ENCODE measurements around the gene PPM1E. TPM values are rescaled to one million over a fixed set of nuclear protein-coding genes. Genes with fewer than 3 reads are reported as not detected.
"Not testable (repeated sequence)": the region's sequence is repeated elsewhere in the genome, so short reads cannot be mapped to it uniquely, and the experiment has no call there.

PPM1E gene
- total RNA-seq, 2 donors from 2014 or later = 0.26 to 0.66 TPM

DNA sequence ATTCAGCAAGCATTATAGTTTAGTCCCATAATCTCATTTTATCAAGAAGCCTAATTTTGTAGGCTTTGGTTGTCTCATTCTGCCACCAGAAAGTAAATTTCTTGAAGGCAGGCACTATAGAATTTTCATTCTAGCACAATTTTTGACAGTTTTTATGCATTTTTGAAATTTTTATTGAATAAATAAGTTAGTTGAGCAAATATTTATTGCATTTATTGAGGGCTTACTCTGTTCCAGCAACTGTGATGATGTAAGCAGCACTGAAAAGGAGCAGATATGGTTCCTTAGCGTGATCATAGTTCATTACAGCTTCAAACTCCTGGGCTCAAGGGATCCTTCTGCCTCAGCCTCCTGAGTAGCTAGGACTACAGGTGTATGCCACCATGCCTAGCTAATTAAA is 34.2 kb downstream of the PPM1E start:
- ATAC-seq (no peak), DNase-seq (no peak)
- intact Hi-C loops (cut with DNase I) = no loop called here
- no peaks in the 10 kb centered on the region for H3K9me3 ChIP-seq
- no peaks in the 10 kb centered on the region for H3K36me3 ChIP-seq (replicated peaks in 1 of 2; ENCODE audit: insufficient read depth in 1 of 2, low read depth in 2 of 2)
- H3K4me1 ChIP-seq = peaks cover 4% of the 10 kb centered on the region
- WGBS, 2 donors = 73 to 100% methylated on average over 1 of the region's 1 CpG
- no peak for TF ChIP-seq POLR2A (IDR thresholded peaks at IDR 0.05)
- TF ChIP-seq, protein P1, sequence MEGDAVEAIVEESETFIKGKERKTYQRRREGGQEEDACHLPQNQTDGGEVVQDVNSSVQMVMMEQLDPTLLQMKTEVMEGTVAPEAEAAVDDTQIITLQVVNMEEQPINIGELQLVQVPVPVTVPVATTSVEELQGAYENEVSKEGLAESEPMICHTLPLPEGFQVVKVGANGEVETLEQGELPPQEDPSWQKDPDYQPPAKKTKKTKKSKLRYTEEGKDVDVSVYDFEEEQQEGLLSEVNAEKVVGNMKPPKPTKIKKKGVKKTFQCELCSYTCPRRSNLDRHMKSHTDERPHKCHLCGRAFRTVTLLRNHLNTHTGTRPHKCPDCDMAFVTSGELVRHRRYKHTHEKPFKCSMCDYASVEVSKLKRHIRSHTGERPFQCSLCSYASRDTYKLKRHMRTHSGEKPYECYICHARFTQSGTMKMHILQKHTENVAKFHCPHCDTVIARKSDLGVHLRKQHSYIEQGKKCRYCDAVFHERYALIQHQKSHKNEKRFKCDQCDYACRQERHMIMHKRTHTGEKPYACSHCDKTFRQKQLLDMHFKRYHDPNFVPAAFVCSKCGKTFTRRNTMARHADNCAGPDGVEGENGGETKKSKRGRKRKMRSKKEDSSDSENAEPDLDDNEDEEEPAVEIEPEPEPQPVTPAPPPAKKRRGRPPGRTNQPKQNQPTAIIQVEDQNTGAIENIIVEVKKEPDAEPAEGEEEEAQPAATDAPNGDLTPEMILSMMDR (IDR thresholded peaks at IDR 0.05) = no peak
- no peak overlapping the region for H3K27ac ChIP-seq
- H3K27me3 ChIP-seq = no peaks in the 10 kb centered on the region
- no peak overlapping the region for H3K4me3 ChIP-seq

DNA sequence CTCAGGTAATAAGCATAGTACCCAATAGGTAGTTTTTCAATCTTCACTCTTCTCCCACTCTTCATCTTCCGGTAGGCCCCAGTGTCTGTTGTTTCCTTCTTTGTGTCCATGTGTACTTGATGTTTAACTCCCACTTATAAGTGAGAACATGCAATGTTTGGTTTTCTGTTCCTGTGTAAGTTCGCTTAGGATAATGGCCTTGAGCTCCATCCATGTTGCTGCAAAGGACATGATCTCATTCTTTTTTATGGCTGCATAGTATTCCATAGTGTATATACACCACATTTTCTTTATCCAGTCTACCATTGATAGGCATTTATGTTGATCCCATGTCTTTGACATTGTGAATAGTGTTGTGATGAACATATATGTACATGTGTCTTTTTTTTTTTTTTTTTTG is 38.9 kb downstream of the PPM1E start:
- intact Hi-C loops (cut with DNase I); ATAC-seq: not testable (repeated sequence)
- 83 to 92% methylated on average over 2 of the region's 2 CpGs for WGBS, 2 donors

DNA sequence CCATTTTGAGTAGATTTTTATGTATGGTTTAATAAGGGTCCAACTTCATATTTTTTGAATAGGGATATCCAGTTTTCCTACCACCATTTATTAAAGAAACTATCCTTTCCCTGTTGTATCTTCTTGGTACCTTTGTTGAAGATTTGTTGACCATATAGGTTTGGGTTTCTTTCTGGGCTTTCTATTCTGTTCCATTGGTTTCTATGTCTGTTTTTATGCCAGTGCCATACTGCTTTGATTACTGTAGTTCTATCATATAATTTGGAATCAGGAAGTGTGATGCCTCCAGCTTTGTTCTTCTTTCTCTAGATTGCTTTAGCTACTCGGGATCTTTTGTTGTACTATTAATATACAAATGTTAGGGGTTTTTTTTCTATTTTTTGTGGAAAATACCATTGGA is 46.5 kb downstream of the PPM1E start:
- intact Hi-C loops (cut with DNase I) = no loop called here
- no peaks in the 10 kb centered on the region for H3K4me1 ChIP-seq
- no peak overlapping the region for H3K27ac ChIP-seq
- DNase-seq (no peak), ATAC-seq (no peak)
- no peaks in the 10 kb centered on the region for H3K36me3 ChIP-seq (replicated peaks in 1 of 2; ENCODE audit: insufficient read depth in 1 of 2, low read depth in 2 of 2)
- H3K9me3 ChIP-seq = no peaks in the 10 kb centered on the region
- WGBS, 2 donors = 48 to 50% methylated on average over 1 of the region's 1 CpG
- TF ChIP-seq, protein P1 (IDR thresholded peaks at IDR 0.05) = no peak
- TF ChIP-seq POLR2A (IDR thresholded peaks at IDR 0.05) = no peak
- H3K4me3 ChIP-seq = no peak overlapping the region
- H3K27me3 ChIP-seq = no peaks in the 10 kb centered on the region

More for the DNA sequence above, 38.9 kb downstream of the PPM1E start:
- not testable (repeated sequence) for H3K36me3 ChIP-seq (replicated peaks in 1 of 2; ENCODE audit: insufficient read depth in 1 of 2, low read depth in 2 of 2); H3K4me3 ChIP-seq; H3K27ac ChIP-seq; DNase-seq; H3K4me1 ChIP-seq; H3K9me3 ChIP-seq; H3K27me3 ChIP-seq

DNA sequence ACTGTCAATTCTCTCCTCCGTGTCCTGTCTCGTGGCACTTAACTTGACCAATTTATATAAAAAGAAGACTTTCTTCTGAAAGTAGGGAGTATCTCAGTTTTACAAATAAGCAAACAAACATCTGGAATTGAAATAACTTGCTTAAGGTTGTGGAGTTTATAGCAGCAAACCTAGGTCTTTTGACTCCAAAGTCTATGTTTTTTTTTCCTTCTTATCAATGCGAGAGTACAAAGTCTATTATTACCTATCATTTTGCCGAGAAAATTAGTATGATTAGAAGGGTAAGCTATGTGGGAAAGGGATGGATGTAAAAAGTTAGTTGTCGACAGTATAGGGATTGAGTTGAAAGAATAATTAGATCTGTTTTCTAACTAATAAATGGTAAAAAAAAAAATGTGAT is 50.4 kb downstream of the PPM1E start:
- ATAC-seq = no peak
- intact Hi-C loops (cut with DNase I) = no loop called here
- 29 to 30% methylated on average over 5 of the region's 5 CpGs for WGBS, 2 donors

DNA sequence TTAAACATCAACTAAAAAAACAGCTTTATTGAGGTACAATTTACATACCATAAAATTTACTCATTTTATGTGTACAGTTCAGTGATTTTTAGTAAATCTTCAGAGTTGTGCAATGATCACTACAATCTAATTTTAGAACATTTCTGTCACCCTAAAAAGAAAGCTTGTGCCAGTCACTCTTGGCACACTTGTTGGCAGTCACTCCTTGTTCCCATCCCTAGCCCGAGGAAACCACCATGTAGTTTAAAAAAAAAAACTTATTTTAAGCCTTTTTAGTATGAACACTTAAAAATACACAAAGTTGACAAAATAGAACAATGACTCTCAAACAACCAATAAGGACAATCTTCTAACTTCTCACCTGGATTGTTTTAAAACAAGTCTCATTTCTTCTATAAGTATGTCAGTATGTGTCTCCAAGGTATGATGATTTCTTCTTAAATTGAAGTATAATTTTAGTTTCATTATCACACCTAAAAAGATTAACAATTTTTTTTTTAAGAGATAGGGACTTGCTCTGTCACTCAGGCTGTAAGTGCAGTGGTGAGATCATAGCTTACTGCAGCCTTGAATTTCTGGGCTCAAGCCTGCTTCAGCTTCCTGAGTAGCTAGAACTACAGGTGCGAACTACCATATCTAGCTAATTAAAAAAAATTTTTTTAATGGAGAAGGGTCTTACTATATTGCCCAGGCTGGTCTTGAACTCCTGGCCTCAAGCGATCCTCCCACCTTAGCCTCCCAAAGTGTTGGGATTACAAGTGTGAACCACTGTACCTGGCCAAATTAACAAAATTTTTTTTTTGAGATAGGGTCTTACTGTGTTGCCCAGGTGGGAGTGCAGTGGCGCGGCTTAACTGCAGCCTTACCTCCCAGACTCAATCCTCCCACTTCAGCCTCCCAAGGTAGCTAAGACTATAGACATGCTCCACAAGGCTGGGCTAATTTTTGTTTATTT is 53.2 kb downstream of the PPM1E start:
- WGBS, 2 donors = 74 to 75% methylated on average over 5 of the region's 5 CpGs
- DNase-seq (no peak), ATAC-seq (no peak)
- Histone ChIP-seq H3K27me3 (no peaks in the 10 kb centered on the region), H3K9me3 (no peaks in the 10 kb centered on the region), H3K36me3 (replicated peaks in 1 of 2; ENCODE audit: insufficient read depth in 1 of 2, low read depth in 2 of 2) (no peaks in the 10 kb centered on the region), H3K4me1 (no peaks in the 10 kb centered on the region), H3K27ac (no peak overlapping the region), H3K4me3 (no peak overlapping the region)
- intact Hi-C loops (cut with DNase I) = no loop called here
- TF ChIP-seq POLR2A (IDR thresholded peaks at IDR 0.05) = no peak
- TF ChIP-seq, protein P1 (IDR thresholded peaks at IDR 0.05) = no peak

More for the DNA sequence above, 50.4 kb downstream of the PPM1E start:
- H3K36me3 ChIP-seq (replicated peaks in 1 of 2; ENCODE audit: insufficient read depth in 1 of 2, low read depth in 2 of 2) = no peaks in the 10 kb centered on the region
- H3K27ac ChIP-seq = no peak overlapping the region
- DNase-seq = no peak
- H3K9me3 ChIP-seq = no peaks in the 10 kb centered on the region
- H3K4me1 ChIP-seq = no peaks in the 10 kb centered on the region
- no peak overlapping the region for H3K4me3 ChIP-seq
- TF ChIP-seq, protein P1 (IDR thresholded peaks at IDR 0.05) = no peak
- TF ChIP-seq POLR2A (IDR thresholded peaks at IDR 0.05) = no peak
- H3K27me3 ChIP-seq = no peaks in the 10 kb centered on the region

Data from body of pancreas (tissue), 4 donors.